Muscle layer of colon (tissue), 2 donors: Measurements from ENCODE around the gene VSIG10L.

Experiments used
- H3K27ac ChIP-seq: one replicate; pipeline ENCODE4 v1.7.0; 2013; ENCODE audit warnings: low read depth, mild to moderate bottlenecking, low read length, moderate library complexity
- H3K27me3 ChIP-seq, 2 donors: one replicate each; pipeline ENCODE4 v1.7.0; 2013; ENCODE audit warnings: low read length in 2 of 2, mild to moderate bottlenecking in 2 of 2; ENCODE audit not compliant: insufficient read depth in 2 of 2, control insufficient read depth in 1 of 2
- H3K36me3 ChIP-seq: one replicate; pipeline ENCODE4 v1.7.0; 2013; ENCODE audit warnings: mild to moderate bottlenecking, low read length; ENCODE audit not compliant: insufficient read depth
- H3K4me1 ChIP-seq: one replicate; pipeline ENCODE4 v1.7.0; 2013; ENCODE audit warnings: mild to moderate bottlenecking, low read length; ENCODE audit not compliant: insufficient read depth
- H3K4me3 ChIP-seq, 2 donors: one replicate each; pipeline ENCODE4 v1.7.0; 2013; ENCODE audit warnings: low read length in 2 of 2, low read depth in 1 of 2, mild to moderate bottlenecking in 1 of 2, moderate library complexity in 1 of 2
- H3K9ac ChIP-seq: one replicate; pipeline ENCODE4 v1.7.0; 2013; ENCODE audit warnings: low read length
- H3K9me3 ChIP-seq: one replicate; pipeline ENCODE4 v1.7.0; 2013; ENCODE audit warnings: mild to moderate bottlenecking, low read length
- donor health status: abdominal sarcoma.
- donor health status: Adenocarcinoma of cecum.

The VSIG10L gene

DNA sequence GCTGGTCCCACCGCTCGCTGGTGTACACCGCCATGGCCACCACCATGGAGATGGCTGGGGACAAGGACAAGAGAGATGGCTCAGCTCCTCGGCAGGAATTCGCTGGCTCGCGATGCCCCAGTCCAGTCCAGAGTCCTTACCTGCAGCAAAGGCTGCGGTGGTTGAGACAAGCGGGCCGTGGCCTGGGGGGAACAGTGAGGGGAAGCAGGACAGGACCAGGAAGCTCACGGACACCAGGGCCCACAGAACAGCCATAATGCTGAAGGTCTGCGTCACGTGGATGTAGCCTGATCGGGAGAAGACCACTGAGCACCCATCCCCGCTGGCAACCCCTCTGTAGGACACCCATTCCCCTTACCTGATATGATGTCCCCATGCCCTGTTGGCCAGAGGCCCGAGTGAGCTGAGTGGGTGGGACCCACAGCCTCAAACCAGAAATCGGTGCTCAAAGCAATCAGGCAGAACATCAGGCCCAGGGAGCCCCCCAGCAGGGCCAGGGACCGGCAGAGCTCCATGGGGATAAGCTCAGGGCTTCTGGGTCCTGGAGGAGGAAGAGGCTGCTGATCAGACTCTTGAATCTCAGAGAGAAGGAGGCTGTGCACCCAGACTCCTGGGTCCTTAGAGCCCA is 30.2 kb upstream of the VSIG10L start:
- Histone ChIP-seq H3K4me3 (no peak overlapping the region), H3K9ac (no peak overlapping the region), H3K4me1 (peaks cover 6% of the 10 kb centered on the region)

DNA sequence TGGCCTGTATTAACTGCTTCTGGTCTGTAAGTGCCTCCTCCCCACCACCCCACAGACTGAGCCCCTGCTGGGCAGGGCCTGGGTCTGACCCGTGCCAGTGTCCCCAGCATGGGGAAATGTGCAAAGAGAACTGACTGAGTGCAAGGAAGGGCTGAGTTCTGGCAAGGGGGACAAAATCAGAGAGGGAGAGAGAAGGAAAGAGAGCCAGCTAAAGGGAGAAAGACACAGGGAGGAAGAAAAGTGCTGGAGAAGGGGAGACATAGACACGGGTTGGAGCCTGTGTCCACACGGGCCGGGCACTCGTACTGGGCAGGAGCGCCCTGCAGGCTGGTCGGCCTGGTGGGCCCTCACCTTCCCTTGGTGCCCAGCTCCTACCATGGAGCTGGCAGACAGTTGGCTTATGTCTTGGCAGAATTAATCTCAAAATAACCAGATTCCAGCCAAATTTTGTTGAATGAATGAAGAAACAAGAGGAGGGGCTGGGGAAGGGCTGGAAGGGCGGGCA is 29.3 kb upstream of the VSIG10L start:
- Histone ChIP-seq H3K4me1 (peaks cover 6% of the 10 kb centered on the region), H3K36me3 (no peaks in the 10 kb centered on the region), H3K27me3 (no peaks in the 10 kb centered on the region), H3K27ac (no peak overlapping the region), H3K4me3 (no peak overlapping the region), H3K9me3 (no peaks in the 10 kb centered on the region), H3K9ac (no peak overlapping the region)

More for the DNA sequence above, 30.2 kb upstream of the VSIG10L start:
- Histone ChIP-seq H3K27ac (no peak overlapping the region), H3K36me3 (no peaks in the 10 kb centered on the region), H3K27me3 (no peaks in the 10 kb centered on the region), H3K9me3 (no peaks in the 10 kb centered on the region)

DNA sequence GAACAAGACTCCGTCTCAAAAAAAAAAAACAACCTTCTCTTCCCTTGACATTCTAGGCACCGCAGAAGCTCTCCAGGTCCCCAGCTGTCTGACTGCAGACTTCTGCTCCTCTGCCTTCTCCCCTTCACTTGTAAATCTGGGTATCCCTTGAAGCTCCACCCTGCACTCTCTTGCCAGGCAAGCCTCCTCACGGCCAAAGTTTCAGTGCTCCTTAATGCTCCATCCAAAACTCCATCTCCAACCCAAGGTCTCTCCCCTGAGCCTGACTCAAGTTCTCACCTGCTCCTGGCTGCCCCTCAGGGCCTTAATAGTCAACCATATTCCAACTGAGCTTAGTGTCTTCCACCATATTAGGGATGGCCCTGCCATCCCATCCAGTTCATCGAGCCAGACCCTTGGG is 28.3 kb upstream of the VSIG10L start:
- no peak overlapping the region for H3K27ac ChIP-seq
- no peaks in the 10 kb centered on the region for H3K9me3 ChIP-seq
- H3K4me1 ChIP-seq, result peaks cover 11% of the 10 kb centered on the region
- no peak overlapping the region for H3K9ac ChIP-seq
- no peaks in the 10 kb centered on the region for H3K27me3 ChIP-seq
- H3K36me3 ChIP-seq, result no peaks in the 10 kb centered on the region
- no peak overlapping the region for H3K4me3 ChIP-seq

DNA sequence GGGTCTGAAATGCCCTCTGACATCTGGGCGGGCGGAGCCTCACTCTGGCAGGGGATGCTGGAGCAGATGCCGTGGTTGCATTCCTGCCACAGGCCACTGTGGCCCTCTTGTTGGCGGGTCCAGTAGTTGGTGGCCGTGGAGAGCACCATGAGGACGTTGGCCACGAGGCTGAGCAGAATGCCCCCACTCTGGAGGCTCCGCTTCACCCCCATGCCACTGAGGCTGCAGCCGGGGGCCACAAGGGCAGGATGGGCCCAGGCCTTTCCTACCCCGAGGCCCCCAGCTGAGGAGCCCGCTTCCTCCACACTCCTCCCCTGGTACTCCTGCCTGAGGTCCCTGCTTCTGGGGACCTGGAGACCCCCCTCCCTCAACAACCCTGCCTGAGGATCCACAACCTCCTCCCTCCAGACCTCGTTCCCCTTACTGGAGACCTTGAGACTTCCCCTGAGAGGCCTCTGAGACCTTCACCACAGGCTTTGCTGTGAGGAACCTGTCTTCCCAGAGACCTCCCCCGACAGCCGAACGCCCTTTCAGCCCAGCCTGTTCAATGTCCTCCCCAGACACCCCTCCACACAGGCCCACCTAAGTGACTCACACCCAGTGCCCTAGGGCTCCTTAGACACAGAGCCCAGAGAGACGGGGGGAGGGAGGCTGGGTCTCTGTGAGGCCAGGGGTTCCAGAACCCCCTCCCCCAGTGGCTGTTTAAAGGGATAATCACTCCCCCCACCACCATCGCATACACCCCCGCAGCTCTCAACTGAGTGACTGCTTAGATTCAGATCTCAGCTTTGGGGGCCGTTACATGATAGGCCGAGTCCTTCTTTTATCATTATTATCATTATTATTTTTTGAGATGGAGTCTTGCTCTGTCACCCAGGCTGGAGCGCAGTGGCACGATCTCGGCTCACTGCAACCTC is 26.7 kb upstream of the VSIG10L start, which contains the start of gene CLDND2:
Gene CLDND2, minus strand, starts transcription at position 638 of the 917 bp plus-strand sequence. Its CDS starts 426 bp downstream, at position 212.
- peak within 1 kb of the TSS; percentile 49 to 79 for H3K4me3 ChIP-seq
- no peaks in the 10 kb centered on the region for H3K9me3 ChIP-seq
- H3K27ac ChIP-seq, result peak within 1 kb of the TSS; percentile 74
- H3K27me3 ChIP-seq, result no peaks in the 10 kb centered on the region
- H3K9ac ChIP-seq, result no peak within 1 kb of the TSS
- no peaks in the 10 kb centered on the region for H3K36me3 ChIP-seq
- H3K4me1 ChIP-seq, result peaks cover 18% of the 10 kb centered on the region

DNA sequence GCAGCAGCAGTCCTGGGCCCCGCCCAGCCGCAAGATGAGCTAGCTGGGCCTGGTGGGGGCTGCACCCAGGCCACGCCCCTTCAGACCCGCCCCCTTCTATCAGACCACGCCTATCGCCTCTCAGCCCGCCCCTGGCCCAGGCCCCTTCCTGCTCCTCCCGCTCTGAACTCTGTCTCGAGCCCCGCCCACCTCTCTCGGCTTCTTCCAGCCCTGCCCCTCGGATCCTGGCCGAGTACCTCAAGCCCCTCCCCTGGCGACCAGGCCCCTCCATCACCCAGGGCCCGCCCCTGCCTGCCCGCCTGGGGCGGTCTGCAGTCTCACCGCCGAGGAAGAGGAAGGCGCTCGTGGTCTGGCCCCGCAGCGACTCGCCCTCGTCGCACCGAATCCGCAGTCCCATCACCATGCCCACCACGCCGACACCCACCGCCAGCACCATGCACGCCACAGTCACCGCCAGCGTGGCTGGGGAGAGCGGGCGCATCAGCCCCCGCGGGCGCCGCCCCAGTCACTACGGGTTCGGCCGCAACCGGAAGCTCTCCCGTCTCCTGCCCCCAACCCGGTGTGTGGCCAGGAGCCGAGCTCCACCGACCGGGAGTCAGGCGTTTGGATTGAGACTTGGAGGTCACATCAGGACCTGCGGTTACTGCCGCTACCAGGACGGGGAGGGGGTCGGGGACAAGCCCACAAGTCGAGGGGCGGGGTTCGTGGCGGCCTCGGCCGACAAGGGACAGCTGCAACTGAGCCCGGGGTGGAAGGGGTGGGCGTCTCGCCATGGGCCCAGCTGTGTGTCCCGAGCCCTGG is 25.8 kb upstream of the VSIG10L start:
- Histone ChIP-seq H3K9ac (no peak overlapping the region), H3K36me3 (no peaks in the 10 kb centered on the region), H3K27me3 (no peaks in the 10 kb centered on the region), H3K27ac (peak overlapping the region; percentile 74), H3K9me3 (no peaks in the 10 kb centered on the region), H3K4me3 (peak overlapping the region; percentile 79 to 84), H3K4me1 (peaks cover 18% of the 10 kb centered on the region)

DNA sequence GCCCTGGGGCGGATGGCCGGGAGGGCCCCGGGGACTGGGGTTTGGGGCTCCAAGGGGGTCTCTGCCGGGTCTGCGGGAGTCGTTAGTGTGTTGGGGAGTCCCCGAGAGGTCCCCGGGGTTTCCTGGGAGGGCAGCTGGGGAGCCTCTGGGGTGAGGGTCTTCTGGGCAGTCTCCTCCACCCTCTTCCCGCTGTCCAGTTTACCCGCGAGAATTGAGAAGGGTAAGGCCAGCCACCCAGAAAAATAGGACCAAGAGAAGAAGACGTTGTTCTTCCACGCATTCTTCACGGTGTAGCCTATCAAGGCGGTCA is 25.3 kb upstream of the VSIG10L start:
- Histone ChIP-seq H3K27ac (peak overlapping the region; percentile 99), H3K9me3 (no peaks in the 10 kb centered on the region), H3K36me3 (no peaks in the 10 kb centered on the region), H3K9ac (peak overlapping the region; percentile 97), H3K4me1 (peaks cover 23% of the 10 kb centered on the region), H3K27me3 (no peaks in the 10 kb centered on the region), H3K4me3 (peak overlapping the region; percentile 79 to 84)

DNA sequence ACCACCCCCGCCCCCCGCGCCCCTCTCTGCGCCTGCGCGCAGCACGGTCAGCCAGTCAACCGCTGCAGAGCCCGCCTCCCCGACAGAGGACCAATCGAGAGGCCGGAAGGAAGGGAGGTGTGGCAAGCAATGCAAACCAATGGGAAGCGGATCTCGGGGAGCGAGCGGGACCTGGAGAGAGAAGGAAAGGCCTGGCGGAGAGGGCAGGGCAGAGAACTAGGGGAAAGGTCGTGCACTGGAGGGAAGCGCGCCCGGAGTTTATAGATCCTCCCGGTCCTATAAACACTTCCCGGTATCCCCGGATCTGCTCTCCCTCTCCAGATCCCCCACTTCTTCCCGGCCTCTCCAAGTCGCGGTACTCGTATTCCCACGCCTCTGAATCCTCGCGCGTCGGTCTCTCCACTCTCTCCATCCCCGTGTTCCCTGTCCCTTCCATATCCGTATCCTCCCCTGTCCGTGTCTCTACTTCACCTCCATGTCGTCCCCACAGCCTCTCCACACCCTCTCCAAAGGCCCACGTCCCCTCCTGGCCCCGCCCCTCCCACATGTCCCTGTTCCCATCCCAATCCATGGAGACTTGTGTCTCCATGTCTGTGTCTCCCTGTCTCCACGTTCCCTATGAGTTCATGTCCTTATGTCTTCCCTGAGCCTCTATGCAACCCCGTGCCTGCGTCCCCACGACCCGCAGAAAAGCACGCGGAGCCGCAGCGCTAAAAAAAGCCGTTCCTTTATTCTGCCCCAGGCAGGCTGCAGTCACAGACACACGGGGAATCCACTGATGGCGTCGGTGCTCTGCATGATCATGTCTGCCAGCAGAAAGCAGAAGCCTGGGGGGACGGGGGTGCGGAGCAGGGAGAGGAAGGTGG is 24.7 kb upstream of the VSIG10L start:
- Histone ChIP-seq H3K27ac (peak overlapping the region; percentile 99), H3K27me3 (no peaks in the 10 kb centered on the region), H3K4me1 (peaks cover 25% of the 10 kb centered on the region), H3K9me3 (no peaks in the 10 kb centered on the region), H3K36me3 (no peaks in the 10 kb centered on the region), H3K9ac (peak overlapping the region; percentile 97), H3K4me3 (peak overlapping the region; percentile 84 to 88)

DNA sequence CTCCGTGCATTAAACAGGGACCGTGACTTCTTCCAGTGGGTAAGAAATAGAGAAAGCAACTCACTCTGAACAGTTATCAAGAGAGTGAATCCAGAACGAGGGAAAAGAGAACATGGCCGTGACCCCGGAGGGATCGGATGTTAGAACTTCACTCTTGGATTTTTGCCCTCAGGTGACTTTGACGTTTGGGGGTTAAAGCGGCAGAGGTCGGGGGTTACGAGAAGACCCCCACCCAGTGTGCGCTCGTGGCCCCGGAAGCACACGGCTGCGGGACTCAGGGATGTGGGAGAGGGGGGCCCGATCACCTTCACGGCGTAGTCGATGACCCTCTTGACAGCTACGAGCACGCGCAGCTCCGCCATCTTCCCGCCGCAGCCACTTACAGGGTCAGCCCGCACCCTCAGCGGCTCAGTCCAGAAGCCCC is 24.0 kb upstream of the VSIG10L start, which contains the start of gene ETFB:
Gene ETFB, minus strand, starts transcription at position 424 of the 424 bp plus-strand sequence. Its CDS starts 62 bp downstream, at position 362.
- no peaks in the 10 kb centered on the region for H3K27me3 ChIP-seq
- H3K4me3 ChIP-seq, result peak within 1 kb of the TSS; percentile 84 to 88
- peak within 1 kb of the TSS; percentile 97 for H3K9ac ChIP-seq
- peak within 1 kb of the TSS; percentile 99 for H3K27ac ChIP-seq
- no peaks in the 10 kb centered on the region for H3K9me3 ChIP-seq
- H3K36me3 ChIP-seq, result no peaks in the 10 kb centered on the region
- H3K4me1 ChIP-seq, result peaks cover 25% of the 10 kb centered on the region

DNA sequence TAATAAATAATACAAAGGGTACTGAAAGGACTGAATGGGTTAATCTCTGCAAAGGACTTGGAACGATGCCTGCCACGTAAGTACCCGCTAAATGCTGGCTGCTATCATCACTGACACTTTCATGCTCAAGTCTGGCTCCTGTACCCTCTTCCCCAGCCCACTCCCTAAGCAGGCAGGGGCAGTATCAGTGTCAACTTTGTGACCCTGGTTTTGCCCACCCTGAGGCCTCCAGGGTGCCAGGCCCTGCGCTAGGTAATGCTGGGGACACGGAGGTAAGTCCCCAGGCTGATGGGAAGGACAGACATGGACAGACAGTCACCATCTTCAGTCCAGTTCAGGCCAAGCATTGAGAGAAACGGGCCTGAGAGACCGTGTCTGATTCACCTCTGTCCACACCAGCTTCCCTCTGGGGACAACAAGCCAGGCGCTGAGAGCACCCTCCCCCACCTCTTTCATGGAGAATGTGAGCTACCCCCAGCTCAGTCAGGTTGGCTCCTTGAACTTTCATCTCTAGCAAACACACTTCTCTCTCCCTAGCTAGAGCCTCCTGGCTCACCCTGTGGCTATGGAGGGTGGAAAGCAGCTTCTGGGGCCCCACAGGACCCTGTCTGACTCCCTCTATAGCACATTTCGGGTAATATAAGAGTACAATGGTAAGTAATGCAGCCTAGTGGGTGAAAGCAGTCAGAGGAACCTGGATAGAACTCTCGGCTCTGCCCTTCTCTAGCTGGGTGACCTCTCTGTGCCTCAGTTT is 23.4 kb upstream of the VSIG10L start:
- Histone ChIP-seq H3K27ac (peak overlapping the region; percentile 96), H3K27me3 (no peaks in the 10 kb centered on the region), H3K4me3 (peak overlapping the region; percentile 74 to 88), H3K9ac (peak overlapping the region; percentile 97), H3K36me3 (no peaks in the 10 kb centered on the region), H3K4me1 (peaks cover 25% of the 10 kb centered on the region), H3K9me3 (no peaks in the 10 kb centered on the region)
